ENCODE measurements around the gene LPP. TPM values are rescaled to one million over a fixed set of nuclear protein-coding genes. Genes with fewer than 3 reads are reported as not detected.

LPP gene
- total and polyA plus RNA-seq, 9 of the 15 experiments (the other 6 are each of a cell fraction or from before 2014, with no cell fraction given), result 0.07 to 0.18 TPM; not detected in 7

GRCh38 chr3:188434594-188434993 lies 280.6 kb downstream of the LPP start (continued):
- TF ChIP-seq FOSL1 (tag; conservative IDR thresholded peaks at IDR 0.05), result no peak

DNA sequence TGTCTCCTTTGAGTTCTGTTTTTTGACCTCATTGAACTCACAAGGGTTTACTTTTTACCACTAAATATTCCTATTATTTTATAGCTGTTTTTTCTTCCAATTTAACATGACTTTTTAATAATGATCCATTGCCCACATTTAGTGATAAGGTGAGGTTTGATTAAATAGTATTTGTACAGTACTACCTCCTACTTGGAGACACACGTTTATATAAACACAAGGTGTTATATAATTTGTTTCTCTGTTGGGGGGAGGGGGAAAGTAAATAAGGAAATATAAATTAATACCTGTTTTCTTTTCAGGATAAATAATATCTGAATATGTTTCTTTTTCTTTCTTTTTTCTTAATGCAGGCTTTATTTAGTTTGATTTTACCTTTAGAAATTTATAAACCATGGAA lies 281.3 kb downstream of the LPP start:
- no peaks in the 10 kb centered on the region for H3K27me3 ChIP-seq (ENCODE audit: control insufficient read depth in 2 of 2, insufficient read depth in 2 of 2, low read length in 2 of 2)
- no peak overlapping the region for H3K27ac ChIP-seq (ENCODE audit: extremely low read depth, low read depth, low read length)
- FAIRE-seq, result no peak
- WGBS (ENCODE audit: insufficient coverage, low coverage, missing lambda C conversion rate), result 0% methylated on average over 1 of the region's 1 CpG
- no peaks in the 10 kb centered on the region for H3K79me2 ChIP-seq (ENCODE audit: control insufficient read depth, insufficient read depth, low read length)
- H3K4me1 ChIP-seq (replicated peaks in 1 of 2; ENCODE audit: control insufficient read depth in 2 of 2, insufficient read depth in 2 of 2, low read length in 2 of 2), result no peaks in the 10 kb centered on the region
- ChIA-PET POLR2A (no interaction called here), CTCF (ENCODE audit: low intra/inter-chr PET ratio) (no interaction called here)
- H4K20me1 ChIP-seq (replicated peaks; ENCODE audit: control insufficient read depth, insufficient read depth, low read length), result no peaks in the 10 kb centered on the region
- no peak for ATAC-seq
- no peak overlapping the region for H2AFZ ChIP-seq (ENCODE audit: low read depth, low read length)
- intact Hi-C loops (cut with micrococcal nuclease), result no loop called here
- no peaks in the 10 kb centered on the region for H3K9me1 ChIP-seq (ENCODE audit: control insufficient read depth, insufficient read depth, low read length)
- no TSS peak for BruUV-seq (replicated peaks)
- no peaks in the 10 kb centered on the region for H3K9me3 ChIP-seq (replicated peaks; ENCODE audit: control insufficient read depth, insufficient read depth, low read depth, low read length)
- H3K4me3 ChIP-seq, result no peak overlapping the region
- H3K4me2 ChIP-seq (ENCODE audit: insufficient read depth, low read length), result no peak overlapping the region
- in situ Hi-C loops (cut with MboI), result no loop called here
- H3K36me3 ChIP-seq (ENCODE audit: control insufficient read depth, insufficient read depth, low read length), result no peaks in the 10 kb centered on the region
- DNase-seq (ENCODE audit: extremely low read depth in 1 of 4, low spot score in 3 of 4), result no peak
- H3K9ac ChIP-seq (ENCODE audit: insufficient read depth in 1 of 2, low read depth in 2 of 2, low read length in 2 of 2), result no peak overlapping the region
- TF ChIP-seq ETV5 (CRISPR knock-in tag; IDR thresholded peaks at IDR 0.05; ENCODE audit: low read depth) (no peak), ZNF589 (CRISPR knock-in tag; IDR thresholded peaks at IDR 0.05; ENCODE audit: low read depth) (no peak), SRSF7 (optimal IDR thresholded peaks at IDR 0.05; ENCODE audit: low read depth, low read length) (no peak), BDP1 (IDR thresholded peaks at IDR 0.05; ENCODE audit: insufficient read depth, insufficient read length) (no peak), NR2C1 (IDR thresholded peaks at IDR 0.05) (no peak), NR2C1 (tag; IDR thresholded peaks at IDR 0.05) (no peak)

Measured in K562 (cell line).